ENCODE results near the gene NLRC5. TPM values are rescaled to one million over a fixed set of nuclear protein-coding genes. Genes with fewer than 3 reads are reported as not detected.

NLRC5 gene
- total RNA-seq, 4 donors from 2014 or later: 18.0 to 139 (median 30.6) TPM

GRCh38 chr16:56964243-56965148, 24.9 kb upstream of the NLRC5 start:
- TF ChIP-seq CTCF (IDR thresholded peaks at IDR 0.05; ENCODE audit: low read depth): no peak

DNA sequence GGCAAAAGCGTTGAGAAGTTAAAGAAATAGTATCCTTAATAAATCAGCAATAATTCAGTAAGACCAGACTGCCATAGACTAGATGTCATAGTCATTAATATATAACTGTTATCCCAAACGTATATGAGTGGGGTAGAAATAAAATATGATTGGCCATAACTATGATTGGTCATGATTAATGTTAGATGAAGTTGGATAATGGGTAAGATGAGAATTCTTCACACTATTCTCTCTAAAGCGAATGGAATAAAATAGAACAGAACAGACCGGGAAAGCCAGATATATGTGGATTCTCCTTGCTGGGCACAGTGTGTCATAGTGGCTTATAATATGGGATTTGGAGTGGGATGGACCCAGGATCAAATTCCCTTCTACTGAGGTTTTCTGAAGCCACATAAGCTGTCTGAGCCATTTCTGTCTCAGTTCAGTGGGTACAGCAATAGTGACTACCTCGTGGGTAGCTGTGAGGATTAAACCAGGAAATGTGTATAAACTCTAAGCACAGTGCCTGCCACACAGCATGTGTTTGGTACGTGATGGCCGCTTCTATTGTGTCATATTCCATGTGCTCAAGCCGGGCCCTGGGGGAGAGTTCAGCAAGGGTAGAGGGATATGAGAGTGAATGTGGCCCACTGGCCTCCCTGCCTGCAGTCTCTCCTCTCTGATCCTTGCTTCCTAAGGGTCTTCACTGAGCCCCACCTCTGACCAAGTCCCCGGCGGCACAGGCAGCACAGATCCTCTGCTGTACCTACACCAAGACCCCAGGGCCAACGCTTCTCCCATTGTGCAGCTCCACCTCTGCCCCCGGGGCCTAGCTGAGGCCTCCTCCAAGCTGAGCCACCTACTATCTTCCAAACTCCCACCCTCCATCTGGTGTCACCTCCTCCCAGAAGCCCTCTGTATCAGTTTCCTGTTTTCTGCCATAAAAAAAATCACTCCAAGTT, 23.9 kb upstream of the NLRC5 start:
- TF ChIP-seq CTCF (IDR thresholded peaks at IDR 0.05; ENCODE audit: low read depth): no peak

- TF ChIP-seq CTCF (IDR thresholded peaks at IDR 0.05; ENCODE audit: low read depth): no peak
Observed at GRCh38 chr16:56966093-56966475, 23.3 kb upstream of the NLRC5 start.

GRCh38 chr16:56967733-56968132, 21.6 kb upstream of the NLRC5 start:
- TF ChIP-seq CTCF (IDR thresholded peaks at IDR 0.05; ENCODE audit: low read depth): no peak

GRCh38 chr16:56969769-56970168, 19.6 kb upstream of the NLRC5 start:
- TF ChIP-seq CTCF (IDR thresholded peaks at IDR 0.05; ENCODE audit: low read depth): no peak

- no peak for TF ChIP-seq CTCF (IDR thresholded peaks at IDR 0.05; ENCODE audit: low read depth)
Observed at GRCh38 chr16:56970934-56971767, 18.2 kb upstream of the NLRC5 start.

Measured in subcutaneous adipose tissue (tissue), 4 donors.